CMK (cell line): ENCODE measurements around the gene VPS13C.
"Not testable (repeated sequence)": the region's sequence is repeated elsewhere in the genome, so short reads cannot be mapped to it uniquely, and the experiment has no call there.

ENCODE experiments used
- DNase-seq: peaks from one replicate; pipeline ENCODE4 v3.0.0-alpha.2; 2010; ENCODE audit warnings: low read depth

The VPS13C gene

GRCh38 chr15:62069551-62069950 is 9.3 kb upstream of the VPS13C start:
- no peak for DNase-seq

DNA sequence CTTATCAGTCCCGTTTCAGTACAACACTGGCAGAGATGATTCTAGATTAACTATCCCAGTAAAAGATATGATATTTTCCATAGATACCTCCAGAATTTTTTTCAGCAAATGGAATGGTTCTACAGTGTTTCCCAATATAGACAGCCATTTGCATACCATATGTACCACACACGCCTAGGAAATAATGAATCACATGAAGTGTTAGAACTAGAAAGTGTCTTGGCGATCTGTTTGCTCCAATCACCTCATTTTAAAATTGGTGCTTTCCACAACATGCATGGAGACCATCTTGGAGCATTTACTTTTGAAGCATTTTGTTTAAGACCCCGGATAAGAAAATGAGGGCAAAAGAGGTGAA is 8.5 kb upstream of the VPS13C start:
- no peak for DNase-seq

- DNase-seq = no peak
Measured at GRCh38 chr15:62068071-62068809, 8.0 kb upstream of the VPS13C start.

GRCh38 chr15:62067448-62068044 is 7.3 kb upstream of the VPS13C start:
- no peak for DNase-seq

DNA sequence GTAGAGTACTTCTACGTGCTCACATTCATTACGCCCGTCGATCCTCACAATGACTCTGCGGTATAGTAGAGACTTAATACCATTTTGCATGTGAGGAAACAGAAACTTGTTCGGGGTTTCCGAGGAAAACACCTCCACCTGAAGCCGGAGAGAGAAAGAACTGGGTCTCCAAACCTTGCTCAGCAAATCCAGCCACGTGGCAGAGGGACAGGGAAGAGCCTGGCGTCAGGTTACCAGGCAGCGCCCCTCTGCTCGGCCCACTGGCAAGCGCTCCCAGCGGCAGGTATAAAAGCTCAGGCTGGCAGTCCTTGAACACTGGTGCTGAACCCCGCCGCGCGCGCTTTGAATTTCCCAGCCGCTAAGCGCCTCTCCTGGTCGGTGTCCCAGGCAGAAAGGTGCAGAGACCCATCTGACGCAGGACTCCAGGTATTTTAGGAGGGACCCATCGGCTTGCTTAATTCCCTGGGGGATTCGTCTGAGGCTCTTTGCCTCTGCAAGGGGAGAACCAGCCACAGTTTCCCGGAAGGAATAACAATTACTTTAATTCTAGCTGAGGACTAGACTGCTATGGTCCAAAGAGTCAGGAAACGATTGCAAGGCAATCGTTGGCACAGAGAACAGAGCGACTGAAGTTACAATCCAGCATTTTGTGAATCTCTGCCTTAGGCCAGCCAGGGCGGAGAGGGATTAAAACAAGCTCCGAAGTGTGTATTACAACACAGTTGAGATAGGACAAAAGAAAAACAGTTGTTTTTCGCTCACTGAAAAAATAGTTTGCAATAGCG is 6.6 kb upstream of the VPS13C start, which contains the start of gene C2CD4A:
Gene C2CD4A, plus strand, starts transcription at position 315 of the 785 bp plus-strand sequence. CDS start 637 bp downstream, outside the sequence.
- no peak for DNase-seq

- no peak for DNase-seq
Measured at GRCh38 chr15:62063825-62064635, 3.8 kb upstream of the VPS13C start.

GRCh38 chr15:62060896-62061280 is 641 bp upstream of the VPS13C start:
- DNase-seq = no peak

DNA sequence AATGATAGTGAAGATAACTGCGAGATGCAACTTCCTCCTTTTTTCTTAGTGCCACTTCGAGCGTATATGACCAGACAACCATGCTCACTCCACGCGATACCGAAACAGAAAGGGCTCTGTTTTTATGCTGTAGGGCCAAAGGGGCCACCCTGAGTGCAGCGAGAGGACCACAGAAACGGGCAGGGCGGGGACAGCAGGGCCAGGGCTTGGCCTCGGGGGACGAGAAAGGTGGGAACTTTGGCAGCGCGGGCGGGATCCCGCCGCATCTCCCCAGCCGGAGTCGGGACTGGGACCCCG is 483 bp downstream of the VPS13C start:
- no peak for DNase-seq

DNA sequence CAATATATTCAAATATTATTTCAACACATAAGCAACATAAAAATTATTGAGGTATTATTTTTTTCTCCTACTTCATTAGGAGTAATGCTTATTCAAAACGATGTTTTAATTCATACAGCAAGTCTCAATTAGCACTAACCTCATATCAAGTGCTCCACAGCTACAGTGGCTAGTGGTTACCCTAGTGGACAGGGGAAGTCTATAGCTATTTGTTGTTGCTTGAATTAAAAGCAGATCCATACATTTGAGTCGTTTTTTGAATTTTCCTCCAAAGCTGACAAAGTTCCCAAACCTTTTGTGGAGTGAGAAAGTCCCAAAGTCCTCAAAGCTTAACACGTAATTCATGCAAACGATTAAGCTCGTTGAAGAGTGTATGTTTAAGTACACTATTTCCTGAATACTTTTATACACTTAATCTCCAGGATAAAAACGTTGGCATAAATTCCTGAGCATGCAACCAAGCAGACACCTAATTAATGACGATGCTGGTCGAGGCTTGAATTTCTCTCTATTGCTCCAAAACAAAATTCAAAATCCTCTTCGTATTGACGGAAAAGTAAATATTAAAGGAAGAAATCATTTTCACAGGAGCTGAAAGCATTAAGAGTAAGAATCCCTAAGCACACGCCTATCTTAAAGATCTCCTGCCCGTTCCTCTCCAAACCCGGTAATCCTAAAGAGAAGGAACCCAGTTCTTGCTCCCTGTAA is 985 bp downstream of the VPS13C start:
- no peak for DNase-seq

GRCh38 chr15:62058327-62059028 is 1.8 kb downstream of the VPS13C start:
- DNase-seq = no peak

DNA sequence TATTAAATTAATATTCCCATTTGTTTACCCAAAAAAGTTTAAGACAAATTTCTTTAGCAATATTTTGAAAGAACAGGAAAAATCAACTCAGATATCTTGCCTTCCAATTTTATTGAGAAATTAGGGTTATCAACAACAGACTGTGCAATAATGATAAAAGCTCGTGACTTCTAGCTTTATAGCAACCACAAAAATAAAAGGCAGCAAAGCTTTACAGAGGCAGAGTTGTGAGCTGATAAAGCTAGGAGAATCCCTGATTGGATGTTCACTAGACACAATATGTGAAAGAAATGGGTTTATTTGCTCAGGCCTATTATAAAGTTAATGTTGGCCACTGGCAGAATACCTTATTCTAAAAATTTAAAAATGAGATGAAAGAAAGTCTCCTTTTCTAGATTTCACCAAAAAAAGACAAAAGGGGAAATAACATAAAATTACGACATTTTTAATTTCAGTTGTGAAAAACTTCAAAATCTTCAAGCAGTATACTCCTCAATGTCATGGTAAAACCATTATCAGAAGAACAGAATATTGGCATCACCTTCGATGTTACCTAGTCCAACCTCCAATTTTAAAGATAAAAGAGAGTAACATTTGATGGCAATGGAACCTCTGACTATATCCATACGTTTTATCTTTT is 2.8 kb downstream of the VPS13C start:
- DNase-seq = no peak

DNA sequence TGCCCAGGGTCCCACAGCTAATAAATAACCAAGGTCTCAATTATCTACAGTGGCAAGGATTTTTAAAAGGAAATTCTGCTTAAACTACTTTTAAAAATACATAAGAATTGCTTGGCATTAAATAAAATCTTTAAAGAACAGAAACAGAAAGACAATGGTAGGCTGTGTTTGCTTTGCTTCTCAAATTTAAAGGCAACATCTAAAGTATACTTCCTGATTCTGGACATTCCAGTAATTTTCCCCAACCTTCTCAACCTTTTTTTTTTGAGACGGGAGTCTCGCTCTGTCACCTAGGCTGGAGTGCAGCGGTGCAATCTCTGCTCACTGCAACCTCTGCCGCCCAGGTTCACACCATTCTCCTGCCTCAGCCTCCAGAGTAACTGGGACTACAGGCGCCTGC is 5.3 kb downstream of the VPS13C start:
- DNase-seq = no peak

DNA sequence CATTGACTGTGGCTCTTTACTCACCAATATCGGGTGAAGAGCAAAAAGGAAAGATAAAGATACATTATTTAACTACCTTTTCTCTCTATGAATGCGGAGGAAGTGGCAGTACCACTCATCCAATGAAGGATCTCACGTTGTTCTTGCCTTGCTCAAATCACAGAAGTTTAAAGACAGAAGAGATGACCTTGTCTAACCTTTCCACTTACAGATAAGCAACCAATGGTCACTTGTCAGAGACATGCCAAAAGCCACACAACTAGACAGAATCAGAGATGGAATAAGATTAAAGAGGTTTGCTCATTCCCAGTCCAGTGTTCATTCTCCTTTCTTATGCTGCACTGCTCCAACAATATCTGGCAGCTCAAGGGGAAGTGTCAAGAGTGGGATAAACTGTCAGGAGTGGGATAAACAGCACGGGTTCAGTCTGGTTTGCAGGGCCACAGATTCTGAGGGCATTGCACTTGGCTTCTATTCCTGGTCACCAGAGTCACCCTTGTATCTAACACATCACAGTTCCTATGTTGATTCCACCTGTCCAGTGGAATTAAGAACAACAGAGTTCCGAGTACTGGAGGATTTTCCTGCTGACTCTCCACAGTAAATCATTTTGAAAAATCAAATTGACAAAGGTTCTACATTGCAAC is 6.7 kb downstream of the VPS13C start:
- no peak for DNase-seq

GRCh38 chr15:62052713-62053112 is 7.5 kb downstream of the VPS13C start:
- DNase-seq = no peak

- no peak for DNase-seq
Measured at GRCh38 chr15:62051166-62051565, 9.1 kb downstream of the VPS13C start.

- no peak for DNase-seq
Measured at GRCh38 chr15:62050115-62050514, 10.1 kb downstream of the VPS13C start.

GRCh38 chr15:62048254-62048653 is 12.0 kb downstream of the VPS13C start:
- not testable (repeated sequence) for DNase-seq

GRCh38 chr15:62047282-62047827 is 12.9 kb downstream of the VPS13C start:
- DNase-seq = no peak

DNA sequence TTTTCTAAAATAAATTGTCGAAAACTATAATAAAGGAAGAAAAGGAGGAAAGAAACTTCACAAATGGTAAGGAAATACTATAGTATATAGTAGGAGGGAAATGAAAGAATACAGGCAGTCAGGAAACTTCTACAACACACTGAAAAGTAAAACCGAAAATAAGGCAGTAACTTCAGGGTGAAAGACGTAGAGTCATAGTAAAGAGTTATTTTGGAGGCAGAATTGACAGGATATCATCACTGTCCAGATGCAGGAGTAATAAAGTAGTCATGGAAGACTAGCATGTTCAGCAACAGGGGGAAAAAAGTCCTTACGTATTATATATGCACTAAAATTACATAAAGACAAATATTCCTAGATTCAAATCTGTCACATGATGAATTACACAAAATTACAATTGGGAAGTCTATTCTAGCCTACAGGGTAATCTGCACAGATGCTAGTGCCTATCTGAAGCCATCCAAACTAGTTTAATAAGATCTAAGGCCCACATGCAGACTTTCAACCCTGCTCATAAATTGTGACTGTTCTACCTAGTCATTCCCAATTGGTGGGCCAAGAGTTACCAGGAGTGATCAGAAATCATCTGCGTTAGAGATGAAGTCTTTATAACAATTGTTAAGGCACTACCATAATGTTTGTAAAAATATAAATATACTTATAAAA is 14.0 kb downstream of the VPS13C start:
- no peak for DNase-seq
